Anterior cingulate cortex (tissue), 58 donors: ENCODE measurements around the gene MYMX.

Experiments used
- DNase-seq, 58 donors: peaks; one replicate each; lab custom pipeline; 2025; lab: John Stamatoyannopoulos, UW

MYMX gene

DNA sequence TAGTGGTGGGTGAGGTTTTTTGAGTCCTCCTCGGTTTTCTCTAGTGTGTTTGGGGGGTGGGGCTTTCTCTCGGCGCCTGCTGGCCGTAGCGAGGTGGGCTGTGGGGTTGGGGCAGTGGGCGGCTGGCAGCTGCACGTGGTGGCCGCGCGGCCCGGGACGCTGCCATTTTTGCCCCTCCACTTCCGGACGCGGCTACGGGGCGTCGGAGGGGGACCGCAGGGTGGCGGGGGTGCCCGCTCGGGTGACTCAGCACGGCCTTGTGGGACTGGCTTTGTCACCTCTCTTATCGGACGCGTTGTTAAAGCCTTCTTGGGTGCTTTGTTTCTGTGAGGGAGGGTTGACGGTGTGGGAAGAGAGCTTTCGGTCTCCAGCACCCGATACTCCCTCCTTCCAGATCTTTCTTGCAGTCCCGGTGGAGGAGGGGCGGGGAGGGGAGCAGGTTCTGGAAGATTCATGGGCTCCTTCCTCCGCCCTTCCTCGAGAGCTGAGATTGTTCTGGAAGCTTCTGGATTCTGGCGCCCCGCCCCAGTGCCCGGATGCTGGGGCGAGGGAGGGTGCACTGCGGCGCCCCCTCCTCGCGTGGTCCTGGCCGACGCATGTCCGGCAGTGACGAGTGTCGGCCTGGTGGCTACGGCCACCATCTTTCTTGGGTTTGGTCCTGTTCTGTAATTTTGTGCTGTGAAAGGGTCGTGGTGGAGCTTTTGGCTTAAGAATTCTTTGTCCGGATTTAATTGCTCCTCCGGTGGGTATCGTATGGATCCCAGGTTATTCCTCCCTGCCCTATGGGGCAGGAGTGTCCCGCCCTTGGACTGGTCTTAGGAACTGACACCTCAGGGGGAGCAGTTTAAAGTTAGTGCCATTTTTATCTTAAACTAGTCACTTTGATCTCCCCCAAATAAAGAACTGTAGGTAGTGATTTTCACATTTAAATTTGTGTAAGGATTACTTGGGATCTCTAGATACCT is 30.9 kb downstream of the MYMX start:
- DNase-seq = peak in 49 of 58 donors; percentile 34 to 90 (median 72)

DNA sequence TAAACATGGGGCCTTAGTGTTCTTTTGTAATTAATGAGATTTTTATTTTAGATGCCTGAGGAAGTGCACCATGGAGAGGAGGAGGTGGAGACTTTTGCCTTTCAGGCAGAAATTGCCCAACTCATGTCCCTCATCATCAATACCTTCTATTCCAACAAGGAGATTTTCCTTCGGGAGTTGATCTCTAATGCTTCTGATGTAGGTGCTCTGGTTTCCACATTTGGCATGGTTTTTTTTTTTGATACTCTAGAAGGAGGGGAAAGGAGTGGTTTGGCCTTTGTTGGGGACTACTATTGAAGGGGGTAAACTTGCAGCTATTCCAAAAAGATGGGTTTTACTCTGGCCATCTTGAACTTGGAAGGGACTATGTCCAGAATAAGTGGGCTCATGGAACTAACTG is 31.9 kb downstream of the MYMX start:
- DNase-seq = no peak

DNA sequence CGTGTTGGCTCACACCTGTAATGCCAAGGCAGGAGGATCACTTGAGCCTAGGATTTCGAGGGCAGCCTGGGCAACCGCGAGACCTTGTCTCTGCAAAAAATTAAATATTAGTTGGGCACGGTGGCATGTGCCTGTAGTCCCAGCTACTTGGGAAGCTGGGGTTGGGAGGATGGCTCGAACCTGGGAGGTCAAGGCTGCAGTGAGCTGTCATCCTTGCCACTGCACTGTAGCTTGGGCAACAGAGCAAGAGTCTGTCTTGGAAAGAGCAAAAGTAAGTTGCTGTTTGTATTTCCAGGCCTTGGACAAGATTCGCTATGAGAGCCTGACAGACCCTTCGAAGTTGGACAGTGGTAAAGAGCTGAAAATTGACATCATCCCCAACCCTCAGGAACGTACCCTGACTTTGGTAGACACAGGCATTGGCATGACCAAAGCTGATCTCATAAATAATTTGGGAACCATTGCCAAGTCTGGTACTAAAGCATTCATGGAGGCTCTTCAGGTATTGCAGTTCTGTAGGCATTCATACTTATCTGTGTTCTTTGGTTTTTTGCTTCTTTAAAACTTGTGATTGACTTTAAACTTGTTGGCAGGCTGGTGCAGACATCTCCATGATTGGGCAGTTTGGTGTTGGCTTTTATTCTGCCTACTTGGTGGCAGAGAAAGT is 32.5 kb downstream of the MYMX start:
- DNase-seq = no peak

DNA sequence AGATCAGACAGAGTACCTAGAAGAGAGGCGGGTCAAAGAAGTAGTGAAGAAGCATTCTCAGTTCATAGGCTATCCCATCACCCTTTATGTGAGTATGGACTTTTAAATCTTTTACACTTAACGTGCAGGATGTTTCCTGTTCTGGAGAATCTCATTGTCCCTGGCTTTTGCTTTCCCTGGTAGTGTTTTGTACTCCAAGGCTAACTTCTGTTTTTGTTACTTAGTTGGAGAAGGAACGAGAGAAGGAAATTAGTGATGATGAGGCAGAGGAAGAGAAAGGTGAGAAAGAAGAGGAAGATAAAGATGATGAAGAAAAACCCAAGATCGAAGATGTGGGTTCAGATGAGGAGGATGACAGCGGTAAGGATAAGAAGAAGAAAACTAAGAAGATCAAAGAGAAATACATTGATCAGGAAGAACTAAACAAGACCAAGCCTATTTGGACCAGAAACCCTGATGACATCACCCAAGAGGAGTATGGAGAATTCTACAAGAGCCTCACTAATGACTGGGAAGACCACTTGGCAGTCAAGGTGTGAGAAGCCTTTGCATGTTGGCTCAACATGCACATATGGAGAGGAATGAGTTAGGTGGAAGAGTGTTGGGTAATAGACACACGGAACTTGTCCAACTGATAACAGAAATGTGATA is 33.5 kb downstream of the MYMX start:
- DNase-seq = no peak

DNA sequence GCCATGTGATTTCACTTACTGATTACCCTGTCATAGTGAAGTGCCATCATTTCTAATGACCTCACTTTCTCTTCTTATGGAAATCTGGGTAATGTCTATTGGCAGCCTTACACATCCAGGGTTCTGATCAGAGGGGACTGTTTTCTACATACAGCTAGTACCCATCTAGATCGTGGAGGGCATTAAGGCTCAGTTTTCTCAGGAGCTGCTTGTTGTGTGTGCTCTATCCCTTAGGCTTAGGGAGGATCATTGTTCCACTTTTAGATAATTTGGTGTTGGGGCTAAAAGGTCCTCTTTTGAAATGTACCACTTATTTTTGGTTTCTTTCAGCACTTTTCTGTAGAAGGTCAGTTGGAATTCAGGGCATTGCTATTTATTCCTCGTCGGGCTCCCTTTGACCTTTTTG is 34.0 kb downstream of the MYMX start:
- no peak for DNase-seq

DNA sequence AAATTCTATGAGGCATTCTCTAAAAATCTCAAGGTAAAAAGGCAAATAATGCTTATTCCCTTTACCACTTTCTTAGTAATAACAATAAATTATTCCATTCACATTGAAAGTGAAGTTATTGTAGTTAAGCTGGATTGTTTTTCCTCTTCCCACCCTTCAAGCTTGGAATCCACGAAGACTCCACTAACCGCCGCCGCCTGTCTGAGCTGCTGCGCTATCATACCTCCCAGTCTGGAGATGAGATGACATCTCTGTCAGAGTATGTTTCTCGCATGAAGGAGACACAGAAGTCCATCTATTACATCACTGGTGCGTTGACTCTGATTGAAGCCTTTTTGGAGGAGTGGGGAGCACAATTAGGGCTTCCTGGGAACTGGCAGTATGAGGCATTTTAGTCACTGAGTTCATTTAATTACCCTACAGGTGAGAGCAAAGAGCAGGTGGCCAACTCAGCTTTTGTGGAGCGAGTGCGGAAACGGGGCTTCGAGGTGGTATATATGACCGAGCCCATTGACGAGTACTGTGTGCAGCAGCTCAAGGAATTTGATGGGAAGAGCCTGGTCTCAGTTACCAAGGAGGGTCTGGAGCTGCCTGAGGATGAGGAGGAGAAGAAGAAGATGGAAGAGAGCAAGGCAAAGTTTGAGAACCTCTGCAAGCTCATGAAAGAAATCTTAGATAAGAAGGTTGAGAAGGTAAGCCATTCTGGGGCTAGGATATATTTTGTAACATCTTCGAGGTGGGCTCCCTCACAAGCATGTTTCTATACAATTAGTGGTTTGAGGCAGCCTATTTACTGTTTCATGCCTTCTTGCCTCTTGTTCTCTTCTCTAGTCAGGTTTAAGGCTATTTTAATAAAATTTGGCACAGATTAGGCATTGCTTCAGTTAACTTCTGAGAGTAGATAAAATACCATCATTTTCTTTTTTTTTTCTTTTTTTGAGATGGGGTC is 35.1 kb downstream of the MYMX start:
- no peak for DNase-seq

DNA sequence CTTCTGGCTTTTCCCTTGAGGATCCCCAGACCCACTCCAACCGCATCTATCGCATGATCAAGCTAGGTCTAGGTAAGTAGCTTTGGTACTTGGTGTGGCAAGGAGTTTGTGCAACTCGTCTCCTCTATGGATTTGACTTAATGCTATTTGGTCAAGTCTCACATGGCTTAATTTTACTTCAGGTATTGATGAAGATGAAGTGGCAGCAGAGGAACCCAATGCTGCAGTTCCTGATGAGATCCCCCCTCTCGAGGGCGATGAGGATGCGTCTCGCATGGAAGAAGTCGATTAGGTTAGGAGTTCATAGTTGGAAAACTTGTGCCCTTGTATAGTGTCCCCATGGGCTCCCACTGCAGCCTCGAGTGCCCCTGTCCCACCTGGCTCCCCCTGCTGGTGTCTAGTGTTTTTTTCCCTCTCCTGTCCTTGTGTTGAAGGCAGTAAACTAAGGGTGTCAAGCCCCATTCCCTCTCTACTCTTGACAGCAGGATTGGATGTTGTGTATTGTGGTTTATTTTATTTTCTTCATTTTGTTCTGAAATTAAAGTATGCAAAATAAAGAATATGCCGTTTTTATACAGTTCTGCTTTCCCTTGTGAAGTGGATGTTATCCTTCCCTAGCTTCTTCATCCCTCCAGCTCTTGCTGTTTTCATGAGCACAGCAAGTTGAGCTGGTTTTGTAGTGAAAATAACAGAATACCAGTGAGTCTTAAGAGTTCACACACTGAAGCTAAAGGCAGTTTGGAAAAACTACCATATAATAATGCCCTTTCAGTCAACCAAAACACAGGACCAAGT is 36.8 kb downstream of the MYMX start:
- peak in 2 of 58 donors; percentile 16 to 26 for DNase-seq

DNA sequence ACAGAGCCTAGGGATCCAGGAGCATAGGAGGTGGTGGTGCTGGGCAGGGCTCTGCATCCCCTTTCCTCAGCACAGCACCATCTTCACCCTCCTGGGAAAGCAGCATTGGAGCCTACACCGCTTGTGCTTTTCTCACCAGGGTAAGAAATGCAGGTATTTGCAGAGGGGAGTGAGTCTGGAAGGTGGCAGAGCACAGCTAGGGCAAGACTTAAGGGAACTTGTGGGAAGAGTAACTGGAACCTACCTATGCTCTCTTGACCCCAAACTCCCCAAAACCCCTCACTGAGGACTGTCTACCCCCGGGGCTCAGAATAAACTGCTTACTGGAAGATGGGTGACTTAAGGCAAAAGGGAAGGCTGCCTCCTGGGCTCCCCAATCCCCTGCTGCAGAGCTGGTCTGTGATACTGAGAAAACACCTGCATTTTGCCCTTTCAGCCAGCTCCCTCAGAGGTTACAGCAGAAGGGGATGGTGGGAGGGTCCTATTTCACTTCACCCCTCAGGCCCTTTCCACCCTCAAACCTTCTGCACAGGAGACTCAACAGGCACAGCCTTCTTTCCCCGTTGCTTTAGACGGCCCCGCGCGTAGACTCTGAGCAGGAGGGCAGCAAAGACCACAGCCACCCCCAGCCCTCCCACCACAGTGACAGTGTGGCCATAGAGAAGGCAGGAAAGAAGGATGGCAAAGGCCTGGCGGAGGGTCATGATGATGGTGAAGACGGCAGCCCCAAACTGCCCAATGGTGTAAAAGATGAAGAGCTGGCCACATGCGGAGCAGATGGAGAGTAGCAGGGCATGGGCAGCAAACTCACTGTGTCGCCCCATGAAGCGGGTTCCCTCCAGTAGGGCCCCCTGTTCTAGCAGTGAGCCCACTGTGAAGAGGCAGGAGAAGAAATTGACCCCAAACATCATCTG is 37.7 kb downstream of the MYMX start:
- DNase-seq = peak in 1 of 58 donors; percentile 58

DNA sequence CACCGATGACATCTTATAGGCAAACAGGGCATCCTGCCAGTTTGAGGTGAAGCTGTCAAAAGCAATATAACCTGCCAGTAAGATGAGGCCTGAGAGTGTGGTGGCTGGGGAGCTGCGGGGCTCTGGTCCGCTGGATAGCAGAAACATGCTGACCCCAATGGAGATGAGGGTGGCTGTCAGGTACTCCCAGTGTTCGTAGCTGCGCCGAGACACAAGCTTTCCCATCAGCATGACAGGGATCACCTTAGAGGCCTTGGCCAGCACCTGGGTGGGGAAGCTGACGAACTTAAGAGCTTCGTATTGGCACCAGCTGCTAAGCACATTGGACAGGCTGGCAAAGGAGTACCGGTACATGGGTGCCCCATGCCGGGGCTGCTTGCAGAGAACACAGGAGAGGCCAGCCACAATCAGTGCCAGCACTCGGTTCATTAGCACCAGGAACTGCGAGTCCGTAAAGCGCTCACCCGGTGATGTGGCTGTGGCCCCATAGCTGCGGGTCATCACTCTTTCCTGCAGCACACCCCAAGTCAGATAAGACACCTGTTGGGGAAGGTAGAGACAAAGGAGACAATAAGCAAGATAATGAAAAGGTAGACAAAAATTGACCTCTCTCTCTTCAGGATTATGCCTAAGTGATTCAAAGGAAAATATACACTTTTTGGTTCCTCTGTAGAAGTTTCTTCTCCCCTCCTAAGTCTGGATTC is 38.5 kb downstream of the MYMX start:
- peak in 2 of 58 donors; percentile 34 to 54 for DNase-seq

DNA sequence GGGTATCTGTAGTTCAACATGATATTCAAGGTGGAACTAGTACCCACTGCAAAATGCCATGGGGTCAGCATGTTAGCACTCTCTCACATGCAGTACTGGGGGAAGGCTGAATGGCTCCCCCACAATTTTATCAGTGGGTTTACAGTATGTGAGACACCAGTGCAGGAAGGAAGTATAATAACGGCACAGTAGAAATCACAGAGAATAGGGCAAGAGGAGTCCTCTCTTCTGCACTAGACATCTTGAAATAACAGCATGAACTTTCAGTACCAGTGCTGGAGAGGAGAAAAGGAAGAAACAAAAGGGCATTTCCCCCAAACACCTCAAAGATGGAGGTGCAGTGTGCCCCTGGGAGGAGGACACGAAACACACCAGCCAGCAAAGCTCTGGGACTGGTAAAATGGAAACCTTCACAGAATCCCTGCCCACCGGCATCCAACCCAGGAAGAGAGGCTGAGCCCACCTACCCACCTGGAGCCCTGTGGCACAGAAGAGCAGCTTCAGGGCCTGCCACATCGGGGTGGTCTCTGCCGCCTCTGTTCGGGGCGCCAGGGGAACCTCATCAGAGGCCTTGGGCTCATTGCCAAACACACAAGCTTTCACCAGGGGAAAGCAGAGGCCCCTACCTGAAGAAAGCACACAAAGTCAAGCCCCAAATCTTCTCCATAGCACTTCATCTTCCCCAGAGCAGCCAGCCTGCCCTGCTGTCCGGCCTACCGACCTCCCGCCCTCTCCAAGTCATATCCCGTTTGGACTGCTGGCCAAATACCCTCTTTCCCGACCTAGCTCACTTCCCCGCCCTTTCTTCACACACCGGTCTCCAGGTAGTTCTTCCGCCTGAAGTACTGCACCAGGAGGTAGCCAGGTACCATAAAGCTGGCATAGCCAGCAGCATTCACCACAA is 39.4 kb downstream of the MYMX start:
- peak in 1 of 58 donors; percentile 61 for DNase-seq

DNA sequence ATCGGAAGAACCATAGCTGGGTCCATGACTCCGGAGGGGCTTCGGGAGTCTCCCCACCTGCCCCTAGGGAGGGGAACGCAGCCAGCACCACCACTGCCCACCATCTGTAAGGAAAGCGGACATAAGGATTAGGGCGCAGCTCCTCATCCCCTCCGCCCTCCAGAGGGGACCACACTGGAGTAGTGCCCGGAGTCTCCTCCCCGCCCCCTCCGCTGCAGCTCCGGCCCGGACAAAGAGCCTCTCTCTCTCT is 40.0 kb downstream of the MYMX start:
- peak in 1 of 58 donors; percentile 90 for DNase-seq

DNA sequence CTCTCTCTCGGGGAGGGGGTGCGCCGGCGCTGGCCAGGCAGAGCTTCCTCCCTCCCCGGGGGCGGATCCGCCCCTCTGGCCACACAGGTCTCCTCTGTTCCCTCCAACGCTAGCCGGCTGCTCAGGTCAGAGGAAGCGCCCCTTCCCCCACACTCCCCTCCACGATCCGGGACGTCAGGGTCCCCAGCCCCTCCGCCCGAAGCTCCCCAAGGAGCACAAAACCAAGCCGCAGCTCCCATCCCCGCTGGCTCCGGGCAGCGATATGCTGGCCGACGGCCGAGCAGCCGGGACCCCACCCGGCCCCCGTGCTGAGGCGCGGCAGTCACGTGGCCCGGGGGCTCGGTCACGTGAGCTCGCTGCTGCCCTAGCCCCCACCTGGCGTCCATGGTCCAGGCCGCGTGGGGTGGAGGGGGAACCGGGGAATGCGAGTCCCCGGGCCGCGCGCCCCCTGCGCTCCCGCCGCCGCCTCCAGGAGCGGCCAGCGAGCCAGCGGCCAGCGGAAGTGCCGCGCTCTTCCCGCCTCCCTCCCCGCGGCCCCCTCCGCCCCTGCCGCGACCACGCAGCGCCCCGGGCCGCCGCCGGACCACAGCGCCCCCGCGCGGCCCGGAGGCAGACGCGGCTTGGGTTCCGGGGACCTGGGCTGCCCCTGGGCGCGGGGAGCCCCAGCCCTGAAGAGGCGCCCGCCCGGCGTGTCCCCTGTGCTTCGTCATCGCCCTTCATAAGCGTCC is 40.5 kb downstream of the MYMX start, which contains the start of gene SLC35B2:
Gene SLC35B2, minus strand, starts transcription at position 504 of the 728 bp plus-strand sequence. Its CDS starts 118 bp downstream, at position 386.
- peak in 57 of 58 donors; percentile 18 to 94 (median 87) for DNase-seq

DNA sequence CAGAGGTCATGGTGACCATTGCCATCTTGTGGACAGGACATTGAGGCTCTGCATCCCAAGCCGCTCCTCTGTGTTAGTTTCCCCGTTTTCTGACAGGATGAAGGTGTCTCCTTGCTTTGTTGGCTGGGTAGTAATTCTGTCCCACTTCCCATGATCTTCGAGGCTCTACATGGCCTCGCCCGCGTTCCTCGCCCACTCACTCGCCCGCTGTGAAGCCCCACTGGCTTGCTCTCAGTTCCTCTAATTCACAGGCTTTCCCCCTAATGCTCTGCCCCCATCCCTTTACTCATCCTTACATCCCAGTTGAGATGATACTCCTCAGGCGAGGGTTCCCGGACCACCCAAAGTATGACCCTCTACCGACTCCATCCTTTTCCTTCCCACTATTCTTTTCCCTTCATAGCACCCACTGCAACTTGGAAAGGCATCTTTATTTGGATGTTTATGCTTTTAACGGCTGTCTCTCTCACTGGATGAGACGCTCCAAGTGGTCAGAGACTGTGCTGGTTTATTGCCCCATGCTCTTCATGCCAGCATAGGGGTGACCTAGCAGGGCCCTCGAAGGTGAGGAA is 41.1 kb downstream of the MYMX start:
- peak in 1 of 58 donors; percentile 67 for DNase-seq

DNA sequence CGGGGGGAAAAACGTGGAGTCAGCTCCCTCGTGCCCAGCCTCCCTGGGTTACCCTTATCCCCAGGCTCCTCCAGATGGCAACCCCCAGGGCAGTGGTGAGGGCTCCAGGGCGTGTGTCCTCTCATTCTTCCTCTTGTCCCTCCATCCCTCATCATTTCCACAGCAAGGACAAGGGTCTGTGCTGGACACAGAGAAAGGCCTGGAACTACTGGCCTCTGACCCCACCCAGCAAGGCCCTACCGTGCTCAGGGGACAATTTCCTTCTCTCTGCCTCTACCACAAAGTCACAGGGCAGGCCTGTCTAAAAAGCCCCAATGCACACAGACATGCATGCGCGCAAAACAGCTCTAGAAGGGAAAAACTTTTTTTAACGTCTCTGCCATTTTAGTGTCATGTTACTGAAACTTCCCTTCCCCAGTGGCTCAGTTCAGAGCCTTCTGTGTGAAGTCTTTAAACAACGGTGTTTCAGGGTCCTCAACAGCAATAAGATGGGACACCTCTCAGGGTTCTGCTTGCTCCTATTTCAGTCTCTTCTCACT is 41.7 kb downstream of the MYMX start:
- DNase-seq = no peak

DNA sequence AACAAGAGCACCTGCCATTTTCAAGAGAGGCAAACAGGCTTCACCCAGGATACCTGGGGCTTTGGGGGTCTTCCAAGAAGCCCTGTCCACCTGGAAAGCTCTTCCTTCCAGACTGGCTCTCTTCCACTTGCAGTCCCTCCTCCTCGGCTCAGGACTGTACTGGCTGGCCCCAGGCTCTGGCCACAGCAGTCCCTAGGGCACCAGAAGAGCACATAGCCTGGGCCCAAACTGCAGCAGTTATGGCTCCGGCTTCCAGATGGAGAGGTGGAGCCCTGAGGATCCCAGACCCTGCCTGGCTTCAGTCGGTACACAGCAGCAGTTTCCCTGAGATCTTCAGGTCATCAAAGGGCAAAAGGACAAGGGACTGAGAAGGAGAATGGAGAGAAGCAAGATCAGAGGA is 42.2 kb downstream of the MYMX start:
- DNase-seq = no peak
